GM12801 (cell line): ENCODE measurements around the gene PAGE2.

Experiments
- TF ChIP-seq, protein P1 (sequence below): IDR thresholded peaks from one replicate; pipeline ENCODE4 v1.5.1; 2011; ENCODE audit warnings: control low read depth; ENCODE audit not compliant: insufficient read length; ENCODE audit errors: extremely low read depth

The PAGE2 gene

DNA sequence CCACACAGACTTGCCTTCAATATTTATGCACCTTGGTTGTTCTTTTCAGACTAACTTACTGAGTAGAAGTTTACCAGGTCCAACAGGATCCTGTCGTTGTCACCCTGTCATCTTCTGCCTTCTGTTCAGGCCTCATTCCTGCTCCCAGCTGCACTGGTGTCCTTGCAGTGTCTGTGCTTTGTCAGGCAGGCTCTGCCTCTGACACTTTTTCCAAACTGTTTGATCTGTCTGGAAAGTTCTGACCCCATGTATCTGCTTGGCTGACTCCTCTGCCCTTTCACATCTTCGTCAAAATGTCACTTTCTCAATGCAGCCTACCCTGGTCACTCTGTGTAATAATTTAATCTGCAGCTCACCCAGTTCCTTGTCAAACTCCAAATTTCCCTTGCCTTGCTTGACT, 9.9 kb downstream of the PAGE2 start:
- TF ChIP-seq, protein P1, sequence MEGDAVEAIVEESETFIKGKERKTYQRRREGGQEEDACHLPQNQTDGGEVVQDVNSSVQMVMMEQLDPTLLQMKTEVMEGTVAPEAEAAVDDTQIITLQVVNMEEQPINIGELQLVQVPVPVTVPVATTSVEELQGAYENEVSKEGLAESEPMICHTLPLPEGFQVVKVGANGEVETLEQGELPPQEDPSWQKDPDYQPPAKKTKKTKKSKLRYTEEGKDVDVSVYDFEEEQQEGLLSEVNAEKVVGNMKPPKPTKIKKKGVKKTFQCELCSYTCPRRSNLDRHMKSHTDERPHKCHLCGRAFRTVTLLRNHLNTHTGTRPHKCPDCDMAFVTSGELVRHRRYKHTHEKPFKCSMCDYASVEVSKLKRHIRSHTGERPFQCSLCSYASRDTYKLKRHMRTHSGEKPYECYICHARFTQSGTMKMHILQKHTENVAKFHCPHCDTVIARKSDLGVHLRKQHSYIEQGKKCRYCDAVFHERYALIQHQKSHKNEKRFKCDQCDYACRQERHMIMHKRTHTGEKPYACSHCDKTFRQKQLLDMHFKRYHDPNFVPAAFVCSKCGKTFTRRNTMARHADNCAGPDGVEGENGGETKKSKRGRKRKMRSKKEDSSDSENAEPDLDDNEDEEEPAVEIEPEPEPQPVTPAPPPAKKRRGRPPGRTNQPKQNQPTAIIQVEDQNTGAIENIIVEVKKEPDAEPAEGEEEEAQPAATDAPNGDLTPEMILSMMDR: no peak

DNA sequence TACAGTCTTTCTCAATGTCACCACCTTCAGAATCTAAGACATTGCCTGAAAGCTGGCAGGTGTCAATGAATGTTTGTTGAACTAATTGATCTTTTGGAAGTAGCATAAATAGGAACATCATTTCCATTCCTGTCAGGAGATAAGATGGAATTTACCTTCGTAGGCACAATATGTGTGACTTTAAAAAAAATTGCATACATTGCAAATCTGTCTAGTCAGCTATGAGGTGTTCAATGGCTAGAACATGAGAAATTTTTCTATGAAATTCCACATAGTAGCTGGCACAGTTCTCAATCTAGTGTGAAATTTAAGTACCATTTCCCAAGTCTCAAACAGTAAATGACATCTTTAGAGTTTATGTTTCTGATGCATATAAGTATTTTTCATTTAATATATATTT, 10.3 kb downstream of the PAGE2 start:
- TF ChIP-seq, protein P1: no peak

DNA sequence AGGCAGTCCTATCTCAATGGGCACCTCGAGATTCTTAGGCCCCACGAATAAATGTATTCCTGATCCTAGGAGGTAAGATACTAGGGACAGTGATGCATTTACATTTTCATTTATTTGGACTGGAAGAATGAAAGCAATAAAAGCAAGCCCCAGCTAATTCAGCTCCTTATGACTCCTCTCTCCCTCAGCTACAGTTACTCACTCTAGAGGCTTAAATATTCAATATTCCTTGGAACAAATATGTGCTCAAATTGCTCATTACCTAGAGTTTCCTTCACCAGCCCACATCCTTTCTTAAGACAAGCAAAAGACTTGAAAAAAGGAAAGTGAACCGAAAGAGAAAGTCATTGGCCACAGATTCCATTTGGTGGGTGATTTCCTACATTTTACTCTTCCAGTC, 13.9 kb downstream of the PAGE2 start:
- TF ChIP-seq, protein P1: no peak

DNA sequence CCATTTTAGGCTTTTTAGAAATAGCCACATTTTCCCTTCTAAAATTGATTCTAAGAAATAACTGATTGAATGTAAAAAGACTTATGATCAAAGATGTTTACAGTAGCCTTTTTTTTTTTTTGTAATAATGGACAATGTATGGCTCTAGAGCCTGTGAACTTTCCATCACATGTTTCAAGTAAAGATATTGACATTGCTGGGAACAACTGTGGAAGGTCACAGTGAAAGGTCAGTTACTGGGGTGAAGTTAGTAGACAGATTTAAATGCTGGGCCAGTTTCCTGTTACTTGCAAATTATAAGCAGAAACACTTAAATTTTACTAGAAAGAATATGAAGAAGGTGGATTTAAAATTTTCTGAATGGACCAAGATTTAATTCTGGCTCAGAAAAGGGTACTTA, 18.4 kb downstream of the PAGE2 start:
- TF ChIP-seq, protein P1: no peak

DNA sequence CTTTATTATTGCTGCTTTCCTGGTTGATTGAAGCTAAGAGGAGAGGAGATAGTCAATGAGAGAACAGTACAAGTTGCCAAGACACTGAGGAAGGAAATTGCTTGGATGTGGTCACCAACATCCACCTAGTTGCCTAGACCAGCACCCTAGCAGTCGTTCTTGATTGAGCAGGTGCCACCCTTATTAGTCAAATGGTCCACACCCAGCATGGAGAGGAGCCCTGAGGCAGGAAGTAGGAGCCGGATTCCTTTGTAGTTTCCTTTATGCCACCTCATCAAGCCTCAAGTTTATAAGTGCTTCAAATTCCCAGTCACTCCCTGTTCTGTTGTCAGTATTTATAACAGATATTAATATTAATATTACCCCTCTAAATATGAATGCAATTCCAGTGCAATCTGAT, 19.1 kb downstream of the PAGE2 start:
- TF ChIP-seq, protein P1: no peak

DNA sequence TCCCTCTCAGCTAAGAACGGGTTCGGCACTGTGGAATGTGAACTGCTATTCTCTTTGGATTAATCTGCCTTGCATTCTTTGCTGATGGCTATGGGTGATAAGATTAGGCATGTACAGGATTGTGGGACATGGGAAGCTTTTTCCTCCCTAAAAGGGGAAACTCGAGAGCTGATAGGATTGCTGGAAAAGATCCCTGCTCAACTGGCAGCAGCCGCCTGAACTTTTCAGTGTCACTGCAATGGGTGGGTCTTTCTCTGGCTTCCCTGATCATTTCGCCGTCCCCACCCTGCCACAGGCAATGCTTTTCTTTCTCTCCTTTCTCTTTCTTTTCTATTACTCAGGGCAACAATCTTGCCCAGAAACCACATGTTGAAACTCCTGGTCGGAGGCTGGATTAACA, 20.5 kb downstream of the PAGE2 start:
- TF ChIP-seq, protein P1: no peak

DNA sequence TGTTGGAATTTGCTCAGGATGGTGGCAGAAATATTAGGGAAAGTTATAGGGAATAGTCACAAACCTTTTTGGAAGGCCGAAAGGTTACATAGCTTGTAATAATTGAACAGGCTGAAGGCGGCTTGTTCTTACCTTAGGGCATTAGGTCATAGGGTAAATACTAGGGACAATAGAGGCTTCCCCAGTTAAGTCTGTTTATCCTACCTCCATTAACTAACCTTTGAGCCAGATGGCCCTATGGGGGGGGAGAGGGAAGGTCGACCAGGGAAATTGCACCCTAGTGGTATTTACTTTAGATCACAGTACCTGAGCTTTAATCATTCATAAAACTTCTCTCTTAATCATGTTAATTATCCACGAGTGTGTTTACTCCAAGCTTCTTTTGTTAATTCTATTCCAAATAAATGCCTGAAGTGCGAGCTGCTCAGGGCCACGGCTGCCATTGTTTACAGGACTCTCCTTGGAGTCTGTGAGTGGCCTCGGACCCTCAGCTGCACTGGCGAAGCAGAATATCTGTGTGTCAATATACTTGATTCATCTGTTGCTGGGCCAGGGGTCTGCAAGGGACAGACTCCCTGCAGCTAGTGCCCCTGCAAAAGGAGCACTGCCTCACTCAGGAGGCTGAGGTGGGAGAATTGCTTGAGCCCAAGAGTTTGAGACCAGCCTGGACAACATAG, 22.9 kb downstream of the PAGE2 start:
- TF ChIP-seq, protein P1: no peak
